GM23248 (cell line): ENCODE measurements around the gene GLUD2. TPM values are rescaled to one million over a fixed set of nuclear protein-coding genes. Genes with fewer than 3 reads are reported as not detected.
"Not testable (repeated sequence)": the region's sequence is repeated elsewhere in the genome, so short reads cannot be mapped to it uniquely, and the experiment has no call there.

Source experiments
- DNase-seq: peaks from one replicate; pipeline ENCODE4 v3.0.0-alpha.2; 2015
- H2AFZ ChIP-seq: fragments of 200-600 bp; sonication (generic); 2 replicates; pipeline ENCODE4 v1.6.1; 2016; ENCODE audit warnings: antibody characterized with exemption
- H3F3A ChIP-seq: fragments of 200-600 bp; sonication (generic); 2 replicates; pipeline ENCODE4 v1.6.1; 2016; ENCODE audit warnings: mild to moderate bottlenecking, antibody characterized with exemption, mixed run types; ENCODE audit not compliant: insufficient read depth
- H3K27ac ChIP-seq: fragments of 200-600 bp; sonication (generic); 2 replicates; pipeline ENCODE4 v1.5.1; 2016; ENCODE audit warnings: mild to moderate bottlenecking
- H3K27me3 ChIP-seq: fragments of 200-600 bp; sonication (generic); replicated peaks from 2 replicates; pipeline ENCODE4 v1.6.1; 2016; ENCODE audit warnings: mild to moderate bottlenecking; ENCODE audit not compliant: insufficient read depth
- H3K36me3 ChIP-seq: fragments of 200-600 bp; sonication (generic); 2 replicates; pipeline ENCODE4 v1.6.1; 2016; ENCODE audit warnings: low read depth, mild to moderate bottlenecking
- H3K4me1 ChIP-seq: fragments of 200-600 bp; sonication (generic); 2 replicates; pipeline ENCODE4 v1.6.1; 2016; ENCODE audit warnings: mild to moderate bottlenecking; ENCODE audit not compliant: insufficient read depth
- H3K4me2 ChIP-seq: fragments of 200-600 bp; sonication (generic); one replicate; pipeline ENCODE4 v1.6.1; 2016; ENCODE audit warnings: mild to moderate bottlenecking; ENCODE audit not compliant: unreplicated experiment
- H3K4me3 ChIP-seq: fragments of 200-600 bp; sonication (generic); 2 replicates; pipeline ENCODE4 v1.5.1; 2016; ENCODE audit warnings: mild to moderate bottlenecking
- H3K79me2 ChIP-seq: fragments of 200-600 bp; sonication (generic); 2 replicates; pipeline ENCODE4 v1.6.1; 2016; ENCODE audit warnings: mild to moderate bottlenecking; ENCODE audit not compliant: insufficient read depth
- H3K9ac ChIP-seq: fragments of 200-600 bp; sonication (generic); 2 replicates; pipeline ENCODE4 v1.6.1; 2016; ENCODE audit warnings: mild to moderate bottlenecking
- H3K9me2 ChIP-seq: fragments of 200-600 bp; sonication (generic); 2 replicates; pipeline ENCODE4 v1.6.1; 2016; ENCODE audit warnings: mixed run types, mild to moderate bottlenecking, moderate library complexity; ENCODE audit not compliant: insufficient read depth
- H3K9me3 ChIP-seq: fragments of 200-600 bp; sonication (generic); one replicate; pipeline ENCODE4 v1.6.1; 2017; ENCODE audit warnings: low read depth
- H4K20me1 ChIP-seq: fragments of 200-600 bp; sonication (generic); 2 replicates; pipeline ENCODE4 v1.6.0; 2016; ENCODE audit not compliant: insufficient read depth
- EZH2 ChIP-seq: fragments of 200-600 bp; sonication (generic); IDR thresholded peaks from 2 replicates; pipeline ENCODE4 v1.6.1; 2018; ENCODE audit warnings: antibody characterized with exemption, mild to moderate bottlenecking; ENCODE audit not compliant: insufficient read depth, poor library complexity, severe bottlenecking
- EZH2phosphoT487 ChIP-seq: fragments of 200-600 bp; sonication (generic); IDR thresholded peaks from 2 replicates; pipeline ENCODE4 v1.6.1; 2018; ENCODE audit warnings: antibody characterized with exemption, moderate library complexity, mild to moderate bottlenecking, low read depth; ENCODE audit not compliant: insufficient read depth
- WGBS, 2 experiments: methylation state at CpG; one replicate each; pipeline ENCODE4 v1.1.6; 2015 to 2017; ENCODE audit warnings: low lambda C conversion rate in 2 of 2, low coverage in 1 of 2; ENCODE audit errors: missing lambda C conversion rate in 2 of 2; 5-methylcytosine and 5-hydroxymethylcytosine counted together
- in situ Hi-C: fragments of 300-500 bp; cut with MboI; formaldehyde crosslinking; loops from 2 replicates; pipeline ENCODE4 v1.15.0; 2020
- polyA plus RNA-seq: library from polyadenylated mRNA; unstranded; fragments of >200 nt; fragmentation: Nextera tagmentation; extraction: Ambion mirVana; gene quantifications from 2 replicates; pipeline ENCODE4 v1.2.1, GENCODE V29; 2016
- total RNA-seq: library from RNA; depleted of rRNA; stranded (reverse); fragments of >200 nt; shearing (Covaris generic); gene quantifications from 2 replicates; pipeline ENCODE4 v1.2.3, GENCODE V29; 2014

The GLUD2 gene
- total and polyA plus RNA-seq, 2 experiments from 2014 or later: 0.36 to 0.97 TPM

GRCh38 chrX:121050781-121051180 lies 3.4 kb downstream of the GLUD2 start:
- H3K4me3 ChIP-seq: no peak overlapping the region
- no peaks in the 10 kb centered on the region for H3K4me1 ChIP-seq
- H3K9me2 ChIP-seq: no peaks in the 10 kb centered on the region
- no peak for DNase-seq
- H3K9me3 ChIP-seq: no peaks in the 10 kb centered on the region
- H3F3A ChIP-seq: 0 out of 2 replicates have a peak, but pooled peaks cover 6% of the 10 kb centered on the region
- no peak overlapping the region for H2AFZ ChIP-seq
- H3K36me3 ChIP-seq: no peaks in the 10 kb centered on the region
- TF ChIP-seq EZH2 (no peak), EZH2phosphoT487 (no peak)
- H3K27ac ChIP-seq: no peak overlapping the region
- no peaks in the 10 kb centered on the region for H3K27me3 ChIP-seq
- H3K79me2 ChIP-seq: no peaks in the 10 kb centered on the region
- in situ Hi-C loops: no loop called here
- H3K9ac ChIP-seq: no peak overlapping the region
- no peaks in the 10 kb centered on the region for H4K20me1 ChIP-seq
- no peak overlapping the region for H3K4me2 ChIP-seq

- 40 to 66% methylated on average over 2 of the region's 2 CpGs for WGBS, 2 experiments
- peak; percentile 5 for DNase-seq
- Histone ChIP-seq H3K4me1 (no peaks in the 10 kb centered on the region), H3K9ac (no peak overlapping the region), H3K27me3 (no peaks in the 10 kb centered on the region), H4K20me1 (no peaks in the 10 kb centered on the region), H3K79me2 (no peaks in the 10 kb centered on the region), H3K36me3 (no peaks in the 10 kb centered on the region), H3K27ac (no peak overlapping the region), H2AFZ (no peak overlapping the region), H3K9me3 (no peaks in the 10 kb centered on the region), H3K9me2 (no peaks in the 10 kb centered on the region), H3K4me2 (no peak overlapping the region), H3K4me3 (no peak overlapping the region), H3F3A (no peaks in the 10 kb centered on the region)
- in situ Hi-C loops: no loop called here
- TF ChIP-seq EZH2phosphoT487: no peak
- TF ChIP-seq EZH2: no peak
Measured at GRCh38 chrX:121052122-121052521, 4.7 kb downstream of the GLUD2 start.

- Histone ChIP-seq H3K9me3 (no peaks in the 10 kb centered on the region), H3K27me3 (no peaks in the 10 kb centered on the region), H2AFZ (no peak overlapping the region), H3K36me3 (no peaks in the 10 kb centered on the region), H3K9me2 (no peaks in the 10 kb centered on the region), H3K27ac (no peak overlapping the region), H3K79me2 (no peaks in the 10 kb centered on the region), H3K4me2 (no peak overlapping the region), H3F3A (no peaks in the 10 kb centered on the region), H3K4me1 (no peaks in the 10 kb centered on the region), H3K4me3 (no peak overlapping the region), H3K9ac (no peak overlapping the region), H4K20me1 (no peaks in the 10 kb centered on the region)
- 29 to 56% methylated on average over 3 of the region's 3 CpGs for WGBS, 2 experiments
- DNase-seq: no peak
- TF ChIP-seq EZH2 (no peak), EZH2phosphoT487 (no peak)
- in situ Hi-C loops: no loop called here
Measured at GRCh38 chrX:121062289-121062688, 14.9 kb downstream of the GLUD2 start.

- Histone ChIP-seq H3K4me3 (no peak overlapping the region), H3K4me1 (no peaks in the 10 kb centered on the region), H3K4me2 (no peak overlapping the region), H3K9me3 (no peaks in the 10 kb centered on the region), H3K27ac (no peak overlapping the region), H4K20me1 (no peaks in the 10 kb centered on the region), H3K36me3 (no peaks in the 10 kb centered on the region), H3K9me2 (no peaks in the 10 kb centered on the region), H3K27me3 (no peaks in the 10 kb centered on the region), H2AFZ (no peak overlapping the region), H3K9ac (no peak overlapping the region), H3F3A (no peaks in the 10 kb centered on the region), H3K79me2 (no peaks in the 10 kb centered on the region)
- WGBS, 2 experiments: 69 to 71% methylated on average over 6 of the region's 6 CpGs
- no peak for TF ChIP-seq EZH2phosphoT487
- TF ChIP-seq EZH2: no peak
- in situ Hi-C loops: no loop called here
- DNase-seq: no peak
Measured at GRCh38 chrX:121064579-121064978, 17.2 kb downstream of the GLUD2 start.

- H3K27me3 ChIP-seq, DNase-seq, H3K4me2 ChIP-seq, in situ Hi-C loops, H3K36me3 ChIP-seq, H3K9me2 ChIP-seq, H3K27ac ChIP-seq, H3K4me1 ChIP-seq, H3K9me3 ChIP-seq, H3K9ac ChIP-seq, H4K20me1 ChIP-seq, H2AFZ ChIP-seq, H3K79me2 ChIP-seq, H3K4me3 ChIP-seq, H3F3A ChIP-seq: not testable (repeated sequence)
- WGBS, 2 experiments: 11 to 44% methylated on average over 2 of the region's 2 CpGs
Measured at GRCh38 chrX:121084247-121084646, 36.8 kb downstream of the GLUD2 start.
